ENCODE data around the gene CERS6. TPM values are rescaled to one million over a fixed set of nuclear protein-coding genes. Genes with fewer than 3 reads are reported as not detected.
A peak's percentile ranks its signal among the peaks of the same experiment; 100 is the strongest.

Gene CERS6
- total RNA-seq, 4 donors from 2014 or later: 45.0 to 61.2 (median 56.4) TPM

DNA sequence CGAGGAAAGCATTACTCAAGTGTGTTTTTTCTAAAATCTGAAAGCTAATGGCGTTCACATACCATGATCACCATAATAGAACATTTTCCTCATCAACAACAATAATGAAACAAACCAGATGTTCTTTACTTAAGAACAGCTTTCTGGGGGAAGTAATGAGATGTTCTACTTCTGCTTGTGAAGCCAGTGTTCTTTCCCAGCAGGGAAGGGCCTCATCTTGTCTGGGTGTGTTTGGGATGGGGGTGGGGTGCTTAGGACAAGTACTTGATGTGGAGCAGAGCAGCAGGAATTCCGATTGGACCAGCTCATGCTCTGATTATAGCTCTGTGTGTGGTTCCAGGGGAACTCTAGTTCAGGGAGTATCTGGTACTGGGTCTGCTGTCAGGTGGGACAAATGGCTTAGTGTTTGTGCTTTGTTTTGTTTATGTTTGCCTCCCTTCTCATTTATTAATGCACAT lies 183.4 kb downstream of the CERS6 start:
- Histone ChIP-seq H3K9me3 (no peaks in the 10 kb centered on the region), H3K36me3 (no peaks in the 10 kb centered on the region), H3K4me3 (no peak overlapping the region), H3K27me3 (no peaks in the 10 kb centered on the region), H3K27ac (peak overlapping the region; percentile 71 to 97 (median 81)), H3K4me1 (peaks cover 8 to 48% (median 31%) of the 10 kb centered on the region in 3 donors)
- ATAC-seq: peak; percentile 94
- TF ChIP-seq POLR2AphosphoS5 (IDR thresholded peaks at IDR 0.05) (peak; percentile 92), POLR2A (IDR thresholded peaks at IDR 0.05) (no peak)
- WGBS, 2 donors (ENCODE audit: low coverage in 1 of 2): 15 to 45% methylated on average over 2 to 3 of the region's 3 CpGs

DNA sequence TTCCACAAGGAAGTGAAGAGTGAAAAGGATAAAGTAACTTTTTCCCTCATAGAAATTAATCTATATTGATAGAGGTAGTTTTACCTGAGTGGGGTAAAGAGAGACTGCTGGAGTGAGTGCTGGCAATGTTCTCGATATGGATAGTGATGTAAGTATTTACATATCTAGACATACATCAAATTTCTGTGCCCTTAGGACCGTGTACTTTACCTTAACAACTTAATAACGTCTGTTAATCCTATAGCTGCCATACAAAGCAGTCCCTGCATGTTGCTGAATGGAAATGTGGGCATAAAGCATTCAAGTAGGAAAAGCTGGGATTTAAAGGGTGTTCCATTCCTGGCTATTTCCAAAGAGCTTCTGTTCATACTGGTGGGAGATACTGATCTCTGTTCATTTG lies 184.0 kb downstream of the CERS6 start:
- Histone ChIP-seq H3K27me3 (no peaks in the 10 kb centered on the region), H3K36me3 (no peaks in the 10 kb centered on the region), H3K4me1 (peaks cover 5 to 42% (median 31%) of the 10 kb centered on the region in 3 donors), H3K4me3 (no peak overlapping the region), H3K9me3 (no peaks in the 10 kb centered on the region), H3K27ac (peak overlapping the region; percentile 71 to 97 (median 81))
- TF ChIP-seq CTCF (IDR thresholded peaks at IDR 0.05) (no peak), POLR2AphosphoS5 (IDR thresholded peaks at IDR 0.05) (no peak), POLR2A (IDR thresholded peaks at IDR 0.05) (no peak), EP300 (IDR thresholded peaks at IDR 0.05) (no peak)
- no peak for ATAC-seq
- WGBS, 2 donors (ENCODE audit: low coverage in 1 of 2): 79 to 86% methylated on average over 3 of the region's 3 CpGs

DNA sequence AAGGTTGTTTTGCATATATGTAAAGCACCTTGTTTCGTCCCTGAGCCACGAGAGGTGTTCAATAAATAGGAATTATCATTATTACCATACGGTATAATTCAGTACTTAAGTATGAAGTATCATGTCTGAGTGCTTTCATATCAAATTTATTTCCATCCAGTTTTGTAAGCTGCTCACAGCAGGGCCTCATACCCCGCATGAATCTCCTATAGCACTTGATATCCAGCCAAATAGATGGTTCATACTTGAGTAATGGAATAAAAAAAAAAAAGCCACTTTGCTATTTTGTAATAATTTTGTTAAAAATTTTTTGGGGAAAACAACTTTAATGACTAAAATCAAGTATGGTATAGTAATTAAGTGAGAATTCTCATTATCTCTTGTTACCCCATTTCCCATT lies 185.6 kb downstream of the CERS6 start:
- no peaks in the 10 kb centered on the region for H3K9me3 ChIP-seq
- 94 to 96% methylated on average over 4 of the region's 4 CpGs for WGBS, 2 donors (ENCODE audit: low coverage in 1 of 2)
- H3K27ac ChIP-seq: peak overlapping the region in 1 of 4 donors; percentile 5
- no peak for TF ChIP-seq CTCF (IDR thresholded peaks at IDR 0.05)
- no peak overlapping the region for H3K4me3 ChIP-seq
- ATAC-seq: no peak
- H3K36me3 ChIP-seq: no peaks in the 10 kb centered on the region
- H3K27me3 ChIP-seq: no peaks in the 10 kb centered on the region
- H3K4me1 ChIP-seq: peaks cover 4 to 26% (median 21%) of the 10 kb centered on the region in 3 donors

DNA sequence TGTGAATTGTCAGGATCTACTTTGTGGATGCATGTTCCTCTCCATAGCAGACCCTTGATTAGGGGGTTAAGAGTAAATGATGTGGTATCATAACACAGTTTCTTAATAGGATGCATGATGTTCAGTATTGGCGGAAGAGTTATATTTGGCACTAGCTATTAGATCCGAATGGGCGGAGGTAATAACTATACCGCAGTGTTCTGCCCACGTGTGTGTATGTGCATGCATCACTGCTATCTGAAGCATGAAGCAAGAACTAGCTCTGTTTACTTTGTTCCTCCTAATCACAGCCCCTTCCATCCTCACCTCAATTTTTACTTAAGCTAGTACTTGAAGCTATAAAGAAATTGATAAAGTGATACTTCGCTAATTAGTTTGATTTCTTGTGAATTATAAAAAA lies 186.8 kb downstream of the CERS6 start:
- H3K27me3 ChIP-seq: no peaks in the 10 kb centered on the region
- no peak overlapping the region for H3K4me3 ChIP-seq
- H3K36me3 ChIP-seq: no peaks in the 10 kb centered on the region
- no peak overlapping the region for H3K27ac ChIP-seq
- WGBS, 2 donors (ENCODE audit: low coverage in 1 of 2): 50 to 90% methylated on average over 1 to 6 of the region's 6 CpGs
- H3K4me1 ChIP-seq: peaks cover 4 to 22% (median 18%) of the 10 kb centered on the region in 3 donors
- no peaks in the 10 kb centered on the region for H3K9me3 ChIP-seq
- TF ChIP-seq POLR2A (IDR thresholded peaks at IDR 0.05) (no peak), CTCF (IDR thresholded peaks at IDR 0.05) (no peak), EP300 (IDR thresholded peaks at IDR 0.05) (no peak), POLR2AphosphoS5 (IDR thresholded peaks at IDR 0.05) (no peak)
- ATAC-seq: no peak

- no peak for ATAC-seq
- Histone ChIP-seq H3K36me3 (no peaks in the 10 kb centered on the region), H3K4me1 (peaks cover 3 to 23% (median 15%) of the 10 kb centered on the region in 3 donors), H3K9me3 (no peaks in the 10 kb centered on the region), H3K27ac (no peak overlapping the region), H3K4me3 (no peak overlapping the region), H3K27me3 (no peaks in the 10 kb centered on the region)
- 44 to 100% methylated on average over 1 of the region's 1 CpG for WGBS, 2 donors (ENCODE audit: low coverage in 1 of 2)
- TF ChIP-seq POLR2A (IDR thresholded peaks at IDR 0.05) (no peak), EP300 (IDR thresholded peaks at IDR 0.05) (no peak), POLR2AphosphoS5 (IDR thresholded peaks at IDR 0.05) (no peak), CTCF (IDR thresholded peaks at IDR 0.05) (no peak)
Measured at GRCh38 chr2:168643979-168644378, 187.9 kb downstream of the CERS6 start.
